Left renal cortex interstitium (tissue), 4 donors: Measurements from ENCODE around the gene EEF2. TPM values are rescaled to one million over a fixed set of nuclear protein-coding genes. Genes with fewer than 3 reads are reported as not detected.
"Not testable (repeated sequence)": the region's sequence is repeated elsewhere in the genome, so short reads cannot be mapped to it uniquely, and the experiment has no call there.

Source experiments
- DNase-seq, 4 donors: peaks; one replicate each; pipeline ENCODE4 v3.0.0-alpha.2; 2013; ENCODE audit warnings: low read depth in 4 of 4, low spot score in 2 of 4, missing footprints in 1 of 4
- polyA plus RNA-seq, 4 donors: library from polyadenylated mRNA; unstranded; fragments of 120-200 nt; gene quantifications; one replicate each; pipeline ENCODE4 v1.2.1, GENCODE V29; 2013; ENCODE audit not compliant: insufficient read length in 4 of 4

Gene EEF2
- polyA plus RNA-seq, 4 donors, result 1,516 to 2,178 (median 1,698) TPM

DNA sequence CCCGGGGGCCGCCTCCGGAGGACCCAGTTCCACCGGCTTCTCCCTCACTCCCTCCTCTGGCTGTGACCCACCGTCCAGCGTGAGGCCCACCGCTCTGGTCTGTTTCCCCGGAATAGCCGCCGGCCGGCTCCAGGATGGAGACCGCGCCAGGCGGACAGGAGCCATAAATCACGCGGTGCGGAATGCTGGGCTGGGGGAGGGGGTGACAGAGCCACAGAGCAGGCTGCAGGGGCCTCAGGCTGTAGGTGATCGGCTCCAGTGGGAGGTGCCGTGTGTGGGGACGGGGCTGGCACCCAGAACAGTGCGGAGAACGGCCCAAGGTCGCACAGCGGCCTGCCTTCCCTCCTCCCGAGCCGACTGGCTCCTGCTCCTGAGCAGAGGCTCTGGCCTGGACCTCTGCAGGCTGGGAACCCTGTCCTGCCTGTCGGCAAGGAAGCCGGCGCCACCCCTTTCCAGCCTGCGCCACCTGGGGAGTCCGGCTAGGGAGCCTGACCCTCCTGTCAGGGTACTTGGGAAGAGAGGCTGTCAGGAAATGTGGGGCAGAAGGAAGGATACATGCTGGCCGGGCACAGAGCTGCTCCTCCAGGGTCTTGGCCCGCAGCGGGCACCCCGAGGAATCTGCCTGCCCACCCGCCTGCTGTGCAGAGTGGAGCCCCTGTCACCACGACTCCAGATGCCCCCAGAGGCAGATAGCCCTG, 30.6 kb upstream of the EEF2 start:
- peak in 3 of 4 donors; percentile 60 to 82 (median 82) for DNase-seq

DNA sequence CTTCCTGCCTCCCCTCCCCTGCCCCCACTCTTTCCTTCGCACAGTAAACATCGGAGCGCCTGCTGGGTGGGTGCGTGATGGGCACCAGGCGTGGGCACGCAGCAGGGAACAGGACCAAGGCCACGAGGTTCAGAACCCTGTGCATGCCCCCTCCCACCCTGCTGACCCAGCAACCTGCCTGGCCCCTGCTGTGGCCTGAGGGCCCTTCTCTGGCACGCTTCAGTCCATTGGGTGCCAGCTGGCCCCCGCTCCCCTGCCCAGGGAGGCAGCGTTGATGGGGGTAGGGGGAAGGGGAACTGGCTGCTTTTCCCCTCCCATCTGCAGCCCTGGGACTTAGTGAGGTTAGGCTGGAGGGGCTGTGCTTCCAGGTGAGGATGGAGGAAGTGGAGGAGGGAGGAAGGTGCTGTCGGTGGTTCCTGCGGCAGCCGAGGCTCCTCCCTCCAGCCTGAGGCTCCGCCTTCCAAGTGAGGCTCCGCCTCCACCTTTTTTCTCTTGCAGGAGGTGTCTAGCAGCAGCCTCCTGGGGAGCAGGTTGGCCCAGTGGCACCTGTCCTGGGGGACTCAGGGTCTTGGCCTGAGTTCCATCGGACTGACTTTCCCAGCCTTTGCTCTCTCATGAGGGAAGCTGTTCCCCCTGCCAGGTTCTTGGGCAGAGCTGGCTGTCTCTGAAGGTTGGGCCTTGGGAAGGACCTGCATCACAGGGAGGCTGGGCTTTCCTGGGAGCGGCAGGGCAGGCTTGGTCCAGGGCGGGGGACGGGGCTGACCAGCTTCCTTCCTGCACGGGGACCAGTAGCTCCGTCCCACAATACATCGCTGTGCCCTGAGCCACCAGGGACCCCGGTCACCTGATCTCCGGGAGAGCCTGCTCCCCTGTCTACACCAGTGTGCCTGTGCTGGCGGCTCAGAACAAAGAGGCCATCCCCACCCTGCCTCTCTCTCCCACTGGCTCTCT, 29.6 kb upstream of the EEF2 start:
- DNase-seq, result no peak

DNA sequence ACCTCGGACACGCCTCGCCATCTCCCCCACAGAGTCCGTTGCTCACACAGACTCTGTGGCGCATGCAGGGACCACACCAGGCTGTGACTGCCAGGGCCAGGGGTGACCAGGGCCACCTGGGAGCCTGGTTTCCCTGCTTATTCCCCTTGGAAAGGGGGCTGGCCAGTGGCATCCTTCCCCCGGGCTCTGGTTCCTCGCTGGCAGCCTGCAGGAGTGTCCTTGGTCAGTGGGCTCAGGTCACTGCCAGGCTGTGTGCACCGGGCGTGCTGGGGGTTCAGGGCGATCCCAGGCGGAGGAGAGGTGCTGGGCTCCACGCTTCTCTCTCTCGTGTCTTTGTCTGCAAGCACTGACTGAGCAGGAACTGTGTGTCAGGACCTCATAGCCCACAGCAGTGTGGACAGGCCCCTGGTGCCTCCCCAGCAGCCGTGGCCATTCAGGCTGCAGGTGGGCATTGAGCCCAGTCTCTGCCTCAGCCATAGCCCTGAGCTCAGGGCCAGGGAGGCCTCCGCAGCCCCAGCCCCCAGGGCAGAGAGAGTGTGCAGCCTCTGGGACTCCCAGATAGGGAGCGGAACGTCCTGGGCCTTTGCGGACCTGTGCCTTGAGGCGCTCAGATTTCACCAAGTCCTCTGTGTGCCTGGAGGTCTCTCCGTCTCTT, 28.8 kb upstream of the EEF2 start:
- no peak for DNase-seq

DNA sequence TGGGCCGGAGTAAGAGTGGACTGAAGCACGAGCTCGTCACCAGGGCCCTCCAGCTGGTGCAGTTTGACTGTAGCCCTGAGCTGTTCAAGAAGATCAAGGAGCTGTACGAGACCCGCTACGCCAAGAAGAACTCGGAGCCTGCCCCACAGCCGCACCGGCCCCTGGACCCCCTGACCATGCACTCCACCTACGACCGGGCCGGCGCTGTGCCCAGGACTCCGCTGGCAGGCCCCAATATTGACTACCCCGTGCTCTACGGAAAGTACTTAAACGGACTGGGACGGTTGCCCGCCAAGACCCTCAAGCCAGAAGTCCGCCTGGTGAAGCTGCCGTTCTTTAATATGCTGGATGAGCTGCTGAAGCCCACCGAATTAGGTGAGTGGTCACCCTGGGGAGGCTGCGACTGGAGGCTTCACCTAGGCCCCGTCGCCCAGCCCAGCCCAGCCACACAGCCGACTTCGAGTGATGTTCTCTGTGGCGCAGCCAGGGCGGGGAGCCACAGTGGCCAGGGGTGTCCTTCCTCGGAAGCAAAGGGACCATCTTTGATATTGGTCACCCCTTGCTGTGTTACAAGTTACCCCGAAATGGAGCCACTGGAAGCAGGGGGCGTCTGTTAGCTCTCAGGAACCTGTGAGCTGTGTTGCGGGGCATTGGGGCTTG, 27.8 kb upstream of the EEF2 start:
- no peak for DNase-seq

DNA sequence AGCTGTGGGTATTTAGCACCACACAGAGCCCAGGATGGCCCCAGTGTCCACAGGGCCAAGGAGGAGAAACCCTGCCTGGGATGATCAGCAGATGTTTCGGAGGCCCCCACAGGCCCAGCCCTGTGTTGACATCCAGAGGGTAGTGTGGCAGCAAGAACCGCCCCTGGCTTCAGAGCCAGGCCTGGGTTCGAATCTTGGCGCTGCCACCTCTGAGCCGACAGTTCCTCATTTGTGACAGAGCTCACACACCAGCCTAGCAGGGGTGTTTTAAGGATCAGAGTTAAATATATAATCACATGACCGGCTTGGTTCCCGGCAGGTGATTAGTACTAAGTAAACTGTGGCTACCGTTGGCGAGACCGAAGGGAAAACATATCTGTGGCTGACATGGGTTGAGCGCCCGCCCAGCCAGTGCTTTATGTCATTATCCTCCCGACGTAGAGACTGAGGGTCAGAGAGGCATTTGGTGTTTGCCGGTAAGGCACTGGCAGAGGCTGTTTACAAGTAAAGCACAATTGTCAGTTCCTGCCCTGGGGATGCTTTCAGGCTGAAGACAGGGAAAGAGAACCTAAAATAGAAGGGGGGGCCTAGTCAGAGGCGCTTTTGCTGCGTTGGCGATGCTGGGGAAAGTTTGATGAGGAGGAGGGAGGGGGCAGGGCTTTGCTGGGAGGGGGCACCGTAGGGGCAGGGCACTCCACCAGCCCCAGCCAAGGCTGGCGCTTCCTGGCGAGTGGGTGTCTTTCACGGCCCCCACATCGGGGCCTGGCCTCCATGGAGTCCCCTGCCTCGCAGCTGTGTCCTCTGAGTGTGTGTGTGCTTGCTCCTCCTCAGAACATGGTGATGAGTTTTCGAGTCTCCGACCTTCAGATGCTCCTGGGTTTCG, 27.1 kb upstream of the EEF2 start:
- no peak for DNase-seq

DNA sequence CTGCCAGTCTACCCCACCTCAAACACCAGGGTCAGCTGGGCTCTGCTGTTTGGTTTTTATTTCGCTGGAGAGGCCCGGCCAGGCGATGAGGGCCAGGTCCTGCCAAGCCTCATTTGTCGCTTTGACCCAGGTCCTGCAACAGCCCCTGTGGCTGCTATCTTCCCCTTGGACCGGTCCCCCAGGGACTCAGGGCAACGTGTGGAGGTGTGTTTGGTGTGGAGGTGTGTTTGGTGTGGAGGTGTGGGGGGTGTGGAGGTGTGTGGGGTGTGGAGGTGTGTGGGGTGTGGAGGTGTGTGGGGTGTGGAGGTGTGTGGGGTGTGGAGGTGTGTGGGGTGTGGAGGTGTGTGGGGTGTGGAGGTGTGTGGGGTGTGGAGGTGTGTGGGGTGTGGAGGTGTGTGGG, 26.2 kb upstream of the EEF2 start:
- not testable (repeated sequence) for DNase-seq

DNA sequence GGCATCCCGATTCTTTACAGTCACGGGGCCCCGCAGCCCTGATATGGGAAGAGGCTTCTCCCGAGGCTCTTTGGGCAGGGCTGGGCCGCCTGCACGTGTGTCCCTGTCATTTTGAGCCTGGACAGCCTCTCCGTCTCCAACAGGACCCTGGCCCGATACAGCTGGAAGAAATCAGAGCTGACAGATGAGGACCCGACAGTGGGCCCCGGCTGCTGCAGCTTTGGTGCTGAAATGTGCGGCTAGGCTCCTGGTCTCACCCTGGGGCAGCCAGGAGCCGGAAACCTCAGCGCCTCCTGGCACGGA, 25.5 kb upstream of the EEF2 start:
- no peak for DNase-seq

DNA sequence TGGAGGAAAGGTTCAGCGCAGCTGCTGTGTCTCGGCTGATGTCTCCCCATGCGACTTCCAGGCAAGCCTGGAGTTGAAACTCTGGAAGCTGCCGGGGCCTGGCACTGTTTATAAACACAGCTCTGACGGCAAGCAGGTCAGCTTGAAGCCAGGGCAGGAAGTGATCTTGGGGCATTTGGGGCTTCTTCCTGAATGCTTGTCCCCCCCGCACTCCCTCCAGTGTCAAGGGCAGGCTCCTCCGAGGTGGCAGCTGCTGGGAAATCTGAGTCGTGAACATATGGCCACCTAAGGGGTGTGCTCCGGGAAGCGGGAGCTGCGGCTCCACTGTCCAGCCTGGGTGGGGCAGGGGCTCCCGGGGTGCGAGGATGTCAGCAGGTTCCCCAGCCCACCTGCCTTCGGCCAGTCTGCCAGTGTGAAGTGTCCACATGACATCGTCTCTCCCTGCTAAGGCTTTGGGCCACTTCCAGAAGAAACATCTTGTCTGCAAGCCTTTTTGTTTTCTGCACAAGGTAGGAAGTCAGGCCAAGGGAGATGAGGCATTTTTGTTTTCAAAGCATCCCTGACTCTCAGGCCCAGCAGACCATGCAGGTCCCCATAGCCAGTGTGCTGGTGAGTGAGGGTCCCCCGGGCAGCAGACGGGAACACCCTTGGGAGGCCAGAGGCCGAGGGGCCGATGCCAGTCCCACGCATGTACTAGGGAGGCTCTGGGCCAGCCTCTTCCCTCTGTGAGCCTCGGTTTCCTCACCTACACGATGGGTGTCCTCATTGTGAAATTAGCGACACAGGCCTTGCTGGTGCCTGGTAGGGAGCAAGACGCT, 24.9 kb upstream of the EEF2 start:
- no peak for DNase-seq

DNA sequence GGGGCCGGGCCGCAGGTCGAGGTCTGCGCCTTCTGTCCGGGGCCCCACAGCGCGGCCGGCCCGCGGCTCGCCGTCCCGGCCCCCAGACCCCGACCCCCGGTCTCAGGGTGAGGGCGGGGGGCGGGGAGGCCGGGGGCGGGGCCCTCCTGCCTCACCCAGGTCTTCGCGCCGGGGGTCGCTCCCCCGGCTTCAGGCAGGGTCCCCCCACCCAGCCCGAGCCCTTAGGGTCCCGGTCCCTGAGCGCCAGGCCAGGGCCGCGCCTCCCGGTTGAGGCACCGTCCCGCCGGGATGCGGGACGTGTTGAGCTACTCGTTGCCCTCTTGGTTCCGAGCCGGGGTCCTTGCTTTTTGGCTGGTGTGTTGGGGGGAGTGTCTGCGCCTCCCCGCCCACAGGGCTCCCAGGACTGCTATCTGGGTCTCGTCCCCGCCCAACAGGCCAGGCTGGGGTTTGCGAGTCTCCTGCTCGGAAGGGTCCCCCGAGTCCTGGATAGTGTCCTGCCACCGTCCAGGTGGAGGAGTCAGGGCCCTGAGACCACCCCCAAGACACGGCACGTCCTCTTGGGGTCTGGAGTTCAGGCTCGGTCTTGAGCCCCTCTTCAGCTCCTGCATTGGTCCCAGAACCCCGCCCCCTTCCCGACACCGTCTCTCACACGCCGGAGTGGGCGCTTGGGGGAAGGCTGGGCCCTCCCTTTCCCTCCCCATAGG, 22.7 kb upstream of the EEF2 start:
- DNase-seq, result no peak

DNA sequence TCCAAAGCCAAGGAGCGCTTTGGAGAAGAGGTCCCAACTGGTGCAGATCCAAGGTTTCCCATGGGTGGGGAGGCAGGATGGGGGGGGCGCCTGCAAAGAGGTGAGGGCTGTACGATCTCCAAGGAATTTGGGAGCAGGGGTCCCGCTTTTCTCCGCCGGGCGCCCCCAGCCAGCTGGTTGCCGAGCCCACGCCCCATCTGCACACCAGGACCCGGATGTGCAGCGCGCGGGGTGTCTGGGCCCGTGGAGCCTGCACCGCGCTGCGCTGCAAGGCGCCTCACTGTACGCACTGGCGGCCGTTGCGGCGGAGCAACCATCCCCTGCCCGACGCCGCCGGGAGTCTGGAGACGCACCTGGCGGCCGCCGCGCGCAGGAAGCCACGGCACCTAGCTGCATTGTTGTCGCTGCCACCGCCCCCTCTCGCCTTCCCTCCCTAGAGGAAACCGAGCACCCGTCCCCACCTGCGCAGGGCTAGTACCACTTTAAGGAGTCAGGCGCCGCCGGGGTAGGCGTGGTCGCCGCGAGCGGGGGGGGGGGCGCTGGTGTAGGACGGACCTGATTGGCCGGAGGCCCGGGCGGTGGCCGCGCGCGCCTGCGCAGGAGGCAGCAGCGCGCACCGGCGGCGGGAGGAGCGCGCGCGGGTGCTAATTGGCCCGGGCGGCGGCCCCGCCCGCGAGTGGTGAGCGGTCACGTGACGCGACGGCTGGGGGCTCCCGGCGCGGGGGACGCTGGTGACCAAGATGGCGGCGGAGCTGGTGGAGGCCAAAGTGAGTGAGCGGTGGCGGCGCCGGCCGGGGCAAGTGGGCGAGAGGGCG, 22.0 kb upstream of the EEF2 start, which contains the start of gene PIAS4:
Gene PIAS4 (plus strand): TSS at position 716 of the 815 bp plus-strand sequence. CDS start 25 bp downstream, at position 741.
- DNase-seq, result peak in 3 of 4 donors; percentile 86 to 95 (median 93)

DNA sequence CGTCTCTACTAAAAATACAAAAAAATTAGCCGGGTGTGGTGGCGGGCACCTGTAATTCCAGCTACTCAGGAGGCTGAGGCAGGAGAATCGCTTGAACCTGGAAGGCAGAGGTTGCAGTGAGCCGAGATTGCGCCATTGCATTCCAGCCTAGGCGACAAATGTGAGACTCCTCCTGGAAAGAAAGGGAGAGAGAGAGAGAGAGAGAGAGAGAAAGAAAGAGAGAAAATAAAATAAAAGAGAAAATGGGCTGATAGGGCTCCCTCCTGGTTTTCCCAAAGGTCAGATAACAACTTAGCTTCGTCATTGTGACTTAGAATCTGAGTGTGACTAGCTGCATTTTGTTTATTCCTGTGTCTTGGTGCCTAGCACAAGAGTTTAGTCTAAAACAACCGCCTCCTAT, 20.2 kb upstream of the EEF2 start:
- not testable (repeated sequence) for DNase-seq

DNA sequence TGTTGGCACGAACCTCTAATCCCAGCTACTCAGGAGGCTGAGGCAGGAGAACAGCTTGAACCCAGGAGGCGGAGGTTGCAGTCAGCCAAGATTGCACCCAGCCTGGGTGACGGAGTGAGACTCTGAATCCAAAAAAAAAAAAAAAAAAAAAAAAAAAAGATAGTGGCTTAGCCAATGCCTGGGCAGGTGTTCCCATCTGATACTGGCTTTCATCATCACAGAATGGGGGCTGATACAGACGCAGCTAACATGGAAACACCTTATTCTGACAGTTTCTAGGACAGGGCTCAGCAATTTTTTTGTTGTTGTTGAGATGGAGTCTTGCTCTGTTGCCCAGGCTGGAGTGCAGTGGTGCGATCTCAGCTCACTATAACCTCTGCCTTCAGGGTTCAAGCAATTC, 15.5 kb upstream of the EEF2 start:
- not testable (repeated sequence) for DNase-seq

DNA sequence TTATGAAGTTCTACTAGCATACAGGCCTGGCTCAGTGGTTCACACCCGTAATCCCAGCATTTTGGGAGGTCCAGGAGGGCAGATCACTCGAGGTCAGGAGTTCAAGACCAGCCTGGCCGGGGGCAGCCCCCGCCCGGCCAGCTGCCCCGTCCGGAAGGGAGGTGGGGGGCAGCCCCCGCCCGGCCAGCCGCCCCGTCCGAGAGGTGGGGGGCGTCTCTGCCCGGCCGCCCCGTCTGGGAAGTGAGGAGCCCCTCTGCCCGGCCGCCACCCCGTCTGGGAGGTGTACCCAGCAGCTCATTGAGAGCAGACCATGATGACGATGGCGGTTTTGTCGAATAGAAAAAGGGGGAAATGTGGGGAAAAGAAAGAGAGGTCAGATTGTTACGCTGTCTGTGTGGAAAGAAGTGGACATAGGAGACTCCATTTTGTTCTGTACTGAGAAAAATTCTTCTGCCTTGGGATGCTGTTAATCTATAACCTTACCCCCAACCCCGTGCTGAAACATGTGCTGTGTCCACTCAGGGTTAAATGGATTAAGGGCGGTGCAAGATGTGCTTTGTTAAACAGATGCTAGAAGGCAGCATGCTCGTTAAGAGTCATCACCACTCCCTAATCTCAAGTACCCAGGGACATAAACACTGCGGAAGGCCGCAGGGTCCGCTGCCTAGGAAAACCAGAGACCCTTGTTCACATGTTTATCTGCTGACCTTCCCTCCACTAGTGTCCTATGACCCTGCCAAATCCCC, 13.6 kb upstream of the EEF2 start:
- DNase-seq, result not testable (repeated sequence)

DNA sequence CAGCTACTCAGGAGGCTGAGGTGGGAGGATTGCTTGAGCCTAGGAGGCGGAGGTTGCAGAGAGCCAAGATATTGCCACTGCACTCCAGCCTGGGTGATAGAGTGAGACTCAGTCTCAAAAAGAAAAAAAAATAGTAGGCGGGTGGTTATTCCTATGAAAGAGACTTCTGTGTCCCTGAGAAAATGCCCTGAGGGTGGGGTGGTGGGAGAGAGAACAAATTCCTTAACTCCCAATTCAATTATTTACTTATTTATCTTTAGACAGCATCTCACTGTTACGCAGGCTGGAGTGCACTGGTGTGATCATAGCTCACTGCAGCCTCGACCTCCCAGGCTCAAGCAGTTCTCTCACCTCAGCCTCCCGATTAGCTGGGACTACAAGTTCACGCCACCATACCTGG, 10.3 kb upstream of the EEF2 start:
- DNase-seq, result no peak

DNA sequence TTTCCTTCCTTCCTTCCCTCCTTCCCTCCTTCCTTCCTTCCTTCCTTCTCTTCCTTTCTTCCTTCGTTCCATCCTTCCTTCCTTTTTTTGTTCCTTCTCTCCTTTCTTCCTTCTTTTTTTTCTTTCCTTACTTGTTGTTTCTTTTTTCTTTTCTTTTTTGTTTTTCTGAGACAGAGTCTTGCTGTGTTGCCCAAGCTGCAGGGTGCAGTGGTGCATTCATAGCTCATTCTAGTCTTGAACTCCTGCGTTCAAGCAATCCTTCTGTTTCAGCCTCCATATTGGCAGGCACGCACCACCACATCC, 5.5 kb upstream of the EEF2 start:
- no peak for DNase-seq

DNA sequence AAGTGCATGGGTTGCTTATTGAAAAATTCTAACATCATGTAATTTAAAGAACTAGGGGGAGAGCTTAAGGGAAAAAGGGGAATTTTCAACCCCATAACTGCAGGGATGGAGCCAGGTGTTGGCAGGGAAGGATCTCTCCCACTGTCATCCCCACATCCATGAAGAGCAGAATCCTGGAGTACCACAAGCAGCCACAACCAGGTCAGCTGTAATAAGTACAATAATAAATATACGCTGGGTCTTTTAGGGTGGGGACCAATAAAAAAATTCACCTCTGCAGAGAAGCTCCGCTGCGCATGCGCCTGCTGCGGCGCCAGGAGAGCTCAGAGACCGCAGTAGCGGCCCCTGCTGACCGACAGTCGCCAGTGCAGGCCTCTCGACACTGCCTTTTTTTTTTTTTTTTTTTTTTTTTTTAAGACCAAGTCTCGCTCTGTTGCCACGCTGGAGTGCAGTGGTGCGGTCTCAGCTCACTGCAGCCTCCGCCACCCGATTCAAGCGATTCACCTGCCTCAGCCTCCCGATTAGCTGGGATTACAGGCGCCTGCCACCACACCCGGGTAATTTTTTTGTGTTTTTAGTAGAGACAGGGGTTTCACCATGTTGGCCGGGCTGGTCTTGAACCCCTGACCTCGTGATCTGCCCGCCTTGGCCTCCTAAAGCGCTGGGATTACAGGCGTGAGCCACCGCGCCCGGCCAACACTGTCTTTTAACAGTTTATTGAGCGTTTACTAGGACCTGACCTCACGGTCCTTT, 2.5 kb upstream of the EEF2 start:
- DNase-seq, result peak in 1 of 4 donors; percentile 74
